ENCODE results near the gene AGAP3.

GRCh38 chr7:151069841-151070573 lies 16.3 kb upstream of the AGAP3 start:
- no peak for TF ChIP-seq POLR2A (IDR thresholded peaks at IDR 0.05)
- TF ChIP-seq POLR2AphosphoS5 (IDR thresholded peaks at IDR 0.05) = no peak
